ENCODE measurements around the gene MDH2. TPM values are rescaled to one million over a fixed set of nuclear protein-coding genes. Genes with fewer than 3 reads are reported as not detected.

The MDH2 gene
- total RNA-seq, 4 donors from 2014 or later = 57.1 to 81.0 (median 69.4) TPM

DNA sequence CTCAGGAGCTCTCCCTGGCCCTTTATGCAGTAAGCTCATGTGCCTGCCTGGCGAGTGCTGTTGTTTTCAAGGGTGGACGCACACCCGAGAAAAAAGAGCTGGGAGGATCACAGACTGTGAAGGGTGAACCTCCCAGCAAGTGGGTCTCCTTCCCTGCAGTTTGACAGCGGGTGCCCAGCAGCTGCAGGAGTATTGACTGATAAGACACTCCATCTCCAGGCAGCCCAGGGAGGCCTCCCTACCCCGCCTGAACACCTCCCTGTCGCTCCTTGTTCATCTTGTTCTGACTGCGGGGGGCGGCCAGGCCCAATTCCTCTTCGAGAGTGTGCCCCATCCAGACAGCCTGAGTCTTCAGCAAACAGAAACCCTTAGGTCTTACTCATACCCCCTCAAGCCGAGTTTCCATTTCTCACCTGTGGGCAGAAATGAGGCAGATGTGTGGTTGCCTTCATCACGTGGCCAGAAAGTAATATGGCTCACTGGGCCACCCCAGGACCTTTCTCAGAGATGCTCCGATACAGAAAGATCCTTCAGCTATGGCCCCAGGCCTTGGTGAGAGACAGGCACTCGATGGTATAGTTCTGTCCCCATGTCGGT, 17.2 kb downstream of the MDH2 start:
- Histone ChIP-seq H3K9me3 (no peaks in the 10 kb centered on the region), H3K27me3 (no peaks in the 10 kb centered on the region), H3K4me1 (peaks cover 0 to 18% (median 0%) of the 10 kb centered on the region in 4 donors), H3K36me3 (peaks cover 0 to 80% (median 25%) of the 10 kb centered on the region in 3 donors), H3K4me3 (no peak overlapping the region), H3K27ac (no peak overlapping the region)
- DNase-seq (ENCODE audit: low spot score in 2 of 2) = no peak
- 89 to 95% methylated on average over 14 of the region's 14 CpGs for WGBS, 2 donors
- no peak for TF ChIP-seq POLR2A (IDR thresholded peaks at IDR 0.05)
- TF ChIP-seq CTCF (IDR thresholded peaks at IDR 0.05) = no peak
- no peak for TF ChIP-seq EP300 (IDR thresholded peaks at IDR 0.05)

DNA sequence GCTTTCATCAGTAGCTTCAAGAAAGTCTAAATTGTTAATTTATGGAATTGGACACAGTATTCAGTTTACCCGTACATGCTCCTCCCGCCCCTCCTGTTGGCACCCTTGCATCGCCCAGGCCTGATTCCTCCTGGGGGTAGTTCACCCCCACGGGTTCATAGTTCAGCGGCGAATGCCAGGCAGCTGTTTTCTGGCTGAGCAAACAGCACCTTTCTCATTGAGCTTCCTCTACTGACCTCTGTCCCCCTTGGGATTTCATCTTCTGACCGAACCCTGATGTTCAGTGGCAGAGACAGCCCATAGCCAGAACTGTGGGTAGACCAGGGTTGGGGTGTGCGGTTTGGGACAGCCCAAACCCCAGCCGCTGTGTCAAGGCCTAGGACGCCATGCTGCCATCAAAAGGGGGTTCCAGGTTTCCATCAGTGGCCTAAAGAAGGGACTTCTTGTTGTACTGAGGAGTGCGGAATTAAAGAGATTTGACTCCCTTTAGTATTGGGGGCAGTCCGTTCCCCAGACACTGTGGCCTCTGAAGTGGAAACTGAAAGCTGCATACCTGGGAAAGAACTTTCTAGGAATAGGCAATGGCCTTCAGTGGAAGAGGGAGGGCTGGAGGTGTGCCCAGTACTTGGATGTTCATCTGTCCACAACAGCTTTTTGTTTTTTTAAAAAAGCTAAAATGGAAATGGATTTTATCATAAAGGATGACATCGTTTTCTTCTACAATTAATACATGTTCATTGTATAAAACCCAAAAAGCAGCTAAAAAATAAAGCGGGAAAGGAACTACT, 19.0 kb downstream of the MDH2 start:
- no peaks in the 10 kb centered on the region for H3K27me3 ChIP-seq
- H3K36me3 ChIP-seq = peaks cover 0 to 62% (median 20%) of the 10 kb centered on the region in 3 donors
- no peak overlapping the region for H3K27ac ChIP-seq
- DNase-seq (ENCODE audit: low spot score in 2 of 2) = no peak
- H3K4me1 ChIP-seq = peaks cover 0 to 6% (median 0%) of the 10 kb centered on the region in 4 donors
- no peak overlapping the region for H3K4me3 ChIP-seq
- H3K9me3 ChIP-seq = no peaks in the 10 kb centered on the region
- TF ChIP-seq POLR2A (IDR thresholded peaks at IDR 0.05) (no peak), EP300 (IDR thresholded peaks at IDR 0.05) (no peak)
- 88 to 91% methylated on average over 14 of the region's 14 CpGs for WGBS, 2 donors

- Histone ChIP-seq H3K36me3 (peaks cover 0 to 38% (median 9%) of the 10 kb centered on the region in 3 donors), H3K9me3 (no peaks in the 10 kb centered on the region), H3K4me3 (no peak overlapping the region), H3K27me3 (no peaks in the 10 kb centered on the region), H3K4me1 (peaks cover 0 to 6% (median 0%) of the 10 kb centered on the region in 4 donors), H3K27ac (peak overlapping the region in 3 of 4 donors; percentile 42 to 63 (median 42))
- WGBS, 2 donors = 24 to 29% methylated on average over 8 of the region's 8 CpGs
- TF ChIP-seq POLR2A (IDR thresholded peaks at IDR 0.05) (no peak), EP300 (IDR thresholded peaks at IDR 0.05) (peak in 1 of 2 donors; percentile 33), CTCF (IDR thresholded peaks at IDR 0.05) (peak in 2 of 5 experiments; percentile 15 to 41)
- peak in 1 of 2 donors; percentile 45 for DNase-seq (ENCODE audit: low spot score in 2 of 2)
Measured at GRCh38 chr7:76069238-76069638, 21.3 kb downstream of the MDH2 start.

DNA sequence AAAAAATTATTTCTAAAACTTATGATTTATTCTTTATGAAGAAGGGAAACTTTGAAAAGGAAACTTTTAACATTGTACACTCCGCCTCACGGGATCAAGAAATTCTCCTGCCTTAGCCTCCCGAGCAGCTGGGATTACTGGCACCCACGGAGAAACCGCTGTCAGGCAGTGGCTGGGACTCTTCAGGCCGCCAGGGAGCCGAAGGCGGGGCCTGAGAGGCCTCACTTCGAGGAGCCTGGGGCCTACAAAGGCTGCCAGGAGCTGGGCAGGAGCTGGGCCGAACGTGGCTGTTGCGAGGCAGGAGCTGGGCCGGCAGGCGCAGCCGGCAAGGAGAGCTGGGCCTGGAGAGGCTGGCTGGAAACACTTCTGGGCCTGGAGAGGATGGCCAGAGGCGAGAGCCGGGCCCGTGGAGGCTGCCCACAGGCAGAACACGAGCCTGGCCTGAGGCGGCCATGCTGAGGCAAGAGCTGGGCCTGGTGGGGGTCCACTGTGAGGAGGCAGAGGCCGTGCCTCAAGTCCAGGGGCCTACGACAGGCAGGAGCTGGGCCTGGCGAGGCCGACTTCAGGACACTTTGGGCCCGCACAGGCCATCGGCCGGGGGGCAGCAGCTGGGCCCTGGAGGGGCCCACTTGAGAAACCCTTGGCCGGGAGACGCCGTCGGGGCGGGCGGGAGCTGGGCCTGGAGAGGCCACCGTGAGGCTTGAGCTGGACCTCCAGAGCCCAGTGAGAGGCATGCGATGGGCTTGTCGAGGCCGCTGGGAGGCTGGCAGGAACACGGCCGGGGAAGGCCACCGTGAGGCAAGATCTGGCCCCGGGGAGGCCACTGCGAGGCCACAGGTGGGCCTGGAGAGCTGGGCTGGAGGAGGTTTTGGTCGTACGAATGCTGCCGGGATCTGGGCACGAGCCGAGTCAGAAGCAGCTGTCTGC, 23.7 kb downstream of the MDH2 start:
- WGBS, 2 donors = 88 to 90% methylated on average over 44 of the region's 47 CpGs
- no peak overlapping the region for H3K27ac ChIP-seq
- no peak overlapping the region for H3K4me3 ChIP-seq
- no peak for DNase-seq (ENCODE audit: low spot score in 2 of 2)
- no peaks in the 10 kb centered on the region for H3K27me3 ChIP-seq
- H3K4me1 ChIP-seq = peaks cover 0 to 6% (median 0%) of the 10 kb centered on the region in 4 donors
- TF ChIP-seq POLR2A (IDR thresholded peaks at IDR 0.05) (no peak), EP300 (IDR thresholded peaks at IDR 0.05) (no peak), CTCF (IDR thresholded peaks at IDR 0.05) (no peak)
- H3K36me3 ChIP-seq = peaks cover 0 to 15% (median 0%) of the 10 kb centered on the region in 3 donors
- H3K9me3 ChIP-seq = peaks cover 0 to 12% (median 0%) of the 10 kb centered on the region in 4 donors
